Fibroblast of mammary gland (primary cell): ENCODE measurements around the gene DDX51.

ENCODE experiments used
- DNase-seq: peaks from one replicate; pipeline ENCODE4 v3.0.0-alpha.2; 2010; ENCODE audit warnings: low read depth
- H3K4me3 ChIP-seq: 2 replicates; pipeline ENCODE4 v1.5.1; 2011; ENCODE audit warnings: low read depth, mild to moderate bottlenecking, low read length, moderate library complexity; ENCODE audit not compliant: control insufficient read depth
- CTCF ChIP-seq: conservative IDR thresholded peaks from 2 replicates; pipeline ENCODE4 v1.5.1; 2011; ENCODE audit warnings: low read depth, low read length, inconsistent platforms; ENCODE audit not compliant: control insufficient read depth, insufficient read depth

Gene DDX51

GRCh38 chr12:132144115-132144809 lies at the start of gene DDX51, which contains the start of gene NOC4L:
Gene DDX51, minus strand, starts transcription at chr12:132144319. Its CDS starts 23 bp downstream, at chr12:132144296.
Gene NOC4L, plus strand, starts transcription at chr12:132144457. Its CDS starts 32 bp downstream, at chr12:132144489.
- peak; percentile 92 for DNase-seq
- no peak for TF ChIP-seq CTCF
- peak within 1 kb of the TSS; percentile 72 for H3K4me3 ChIP-seq

- TF ChIP-seq CTCF = no peak
- no peak for DNase-seq
These were observed 47.8 kb upstream of the DDX51 start for GRCh38 chr12:132191715-132192553.

GRCh38 chr12:132190834-132191500 lies 46.8 kb upstream of the DDX51 start:
- no peak for TF ChIP-seq CTCF
- DNase-seq = no peak
- H3K4me3 ChIP-seq = no peak overlapping the region

More at GRCh38 chr12:132191715-132192553, 47.8 kb upstream of the DDX51 start:
- H3K4me3 ChIP-seq = no peak overlapping the region

GRCh38 chr12:132190012-132190755 lies 46.1 kb upstream of the DDX51 start:
- no peak for TF ChIP-seq CTCF
- peak overlapping the region; percentile 45 for H3K4me3 ChIP-seq
- no peak for DNase-seq

- peak overlapping the region; percentile 45 for H3K4me3 ChIP-seq
- no peak for TF ChIP-seq CTCF
- DNase-seq = peak; percentile 75
These were observed 45.4 kb upstream of the DDX51 start for GRCh38 chr12:132189378-132190011.
